DOHH2 (cell line): ENCODE results near the gene SCUBE1.

Experiments
- H3F3A ChIP-seq: fragments of 200-600 bp; sonication (generic), shearing (Covaris generic); 2 replicates; pipeline ENCODE4 v1.6.0; 2016; ENCODE audit warnings: antibody characterized with exemption, mild to moderate bottlenecking; ENCODE audit not compliant: control insufficient read depth, insufficient read depth
- H3K27ac ChIP-seq: fragments of 200-600 bp; sonication (generic); 2 replicates; pipeline ENCODE4 v1.5.1; 2014; ENCODE audit warnings: low read depth, mild to moderate bottlenecking, low read length, moderate library complexity
- H3K27me3 ChIP-seq: fragments of 200-600 bp; sonication (generic); 2 replicates; pipeline ENCODE4 v1.6.1; 2014; ENCODE audit warnings: mild to moderate bottlenecking, low read length, mixed read lengths; ENCODE audit not compliant: control insufficient read depth
- H3K36me3 ChIP-seq: fragments of 200-600 bp; sonication (generic); 2 replicates; pipeline ENCODE4 v1.6.1; 2014; ENCODE audit warnings: mild to moderate bottlenecking, low read length, moderate library complexity, mixed read lengths; ENCODE audit not compliant: control insufficient read depth
- H3K4me1 ChIP-seq: fragments of 200-600 bp; sonication (generic); 2 replicates; pipeline ENCODE4 v1.6.1; 2014; ENCODE audit warnings: mild to moderate bottlenecking, low read length, mixed read lengths; ENCODE audit not compliant: control insufficient read depth
- H3K4me2 ChIP-seq: fragments of 200-600 bp; sonication (generic); 2 replicates; pipeline ENCODE4 v1.6.0; 2014; ENCODE audit warnings: mild to moderate bottlenecking, low read length, moderate library complexity
- H3K4me3 ChIP-seq: fragments of 200-600 bp; sonication (generic); 2 replicates; pipeline ENCODE4 v1.5.1; 2014; ENCODE audit warnings: mild to moderate bottlenecking, low read length, mixed read lengths
- H3K79me2 ChIP-seq: fragments of 200-600 bp; sonication (generic); 2 replicates; pipeline ENCODE4 v1.6.1; 2014; ENCODE audit warnings: mild to moderate bottlenecking, low read length, mixed read lengths; ENCODE audit not compliant: control insufficient read depth
- H3K9me2 ChIP-seq: fragments of 200-600 bp; sonication (generic); replicated peaks from 2 replicates; pipeline ENCODE4 v1.6.1; 2014; ENCODE audit warnings: mild to moderate bottlenecking, low read length, mixed read lengths; ENCODE audit not compliant: control insufficient read depth
- H3K9me3 ChIP-seq: fragments of 200-600 bp; sonication (generic); 2 replicates; pipeline ENCODE4 v1.6.1; 2014; ENCODE audit warnings: antibody characterized with exemption, low read length, mixed read lengths; ENCODE audit not compliant: control insufficient read depth, insufficient read depth
- H4K20me1 ChIP-seq: fragments of 200-600 bp; sonication (generic); 2 replicates; pipeline ENCODE4 v1.6.0; 2014; ENCODE audit warnings: low read depth, mild to moderate bottlenecking, antibody characterized with exemption, low read length, moderate library complexity; ENCODE audit not compliant: control insufficient read depth, insufficient read depth
- CTCF ChIP-seq: fragments of 200-600 bp; sonication (generic); IDR thresholded peaks from one replicate; pipeline ENCODE4 v1.5.1; 2014; ENCODE audit warnings: antibody characterized with exemption, mild to moderate bottlenecking, low read depth, low read length; ENCODE audit not compliant: poor library complexity, severe bottlenecking
- EZH2phosphoT487 ChIP-seq: fragments of 200-600 bp; sonication (generic); IDR thresholded peaks from 2 replicates; pipeline ENCODE4 v1.6.1; 2017; ENCODE audit warnings: borderline replicate concordance, mild to moderate bottlenecking, antibody characterized with exemption, low read length, moderate library complexity, mixed read lengths

SCUBE1 gene

GRCh38 chr22:43169310-43170130 lies 173.7 kb downstream of the SCUBE1 start:
- peaks cover 52% of the 10 kb centered on the region for H3K36me3 ChIP-seq
- H3K9me2 ChIP-seq = no peaks in the 10 kb centered on the region
- no peaks in the 10 kb centered on the region for H3K79me2 ChIP-seq
- H4K20me1 ChIP-seq = no peaks in the 10 kb centered on the region
- no peaks in the 10 kb centered on the region for H3K4me1 ChIP-seq
- H3K4me2 ChIP-seq = no peak overlapping the region
- no peak for TF ChIP-seq CTCF
- TF ChIP-seq EZH2phosphoT487 = no peak
- H3K27me3 ChIP-seq = peaks cover 4% of the 10 kb centered on the region
- H3K4me3 ChIP-seq = no peak overlapping the region
- no peaks in the 10 kb centered on the region for H3K9me3 ChIP-seq
- H3F3A ChIP-seq = no peaks in the 10 kb centered on the region
- no peak overlapping the region for H3K27ac ChIP-seq

- H3K4me3 ChIP-seq = no peak overlapping the region
- H3K27ac ChIP-seq = no peak overlapping the region
- H3K79me2 ChIP-seq = no peaks in the 10 kb centered on the region
- H3F3A ChIP-seq = no peaks in the 10 kb centered on the region
- no peak overlapping the region for H3K4me2 ChIP-seq
- H3K36me3 ChIP-seq = peaks cover 45% of the 10 kb centered on the region
- TF ChIP-seq CTCF (no peak), EZH2phosphoT487 (no peak)
- no peaks in the 10 kb centered on the region for H3K9me2 ChIP-seq
- no peaks in the 10 kb centered on the region for H3K9me3 ChIP-seq
- no peaks in the 10 kb centered on the region for H4K20me1 ChIP-seq
- H3K27me3 ChIP-seq = peaks cover 12% of the 10 kb centered on the region
- H3K4me1 ChIP-seq = peaks cover 7% of the 10 kb centered on the region
Measured at GRCh38 chr22:43168471-43169309, 174.5 kb downstream of the SCUBE1 start.

GRCh38 chr22:43167001-43167589 lies 176.1 kb downstream of the SCUBE1 start:
- no peak for TF ChIP-seq EZH2phosphoT487
- no peak for TF ChIP-seq CTCF
- Histone ChIP-seq H3K9me3 (no peaks in the 10 kb centered on the region), H3K4me3 (no peak overlapping the region), H4K20me1 (no peaks in the 10 kb centered on the region), H3K27me3 (peaks cover 17% of the 10 kb centered on the region), H3K9me2 (no peaks in the 10 kb centered on the region), H3K4me2 (no peak overlapping the region), H3K4me1 (peaks cover 10% of the 10 kb centered on the region), H3K79me2 (no peaks in the 10 kb centered on the region), H3K36me3 (peaks cover 34% of the 10 kb centered on the region), H3K27ac (no peak overlapping the region), H3F3A (no peaks in the 10 kb centered on the region)
